Tibial nerve (tissue), 4 donors: ENCODE measurements around the gene OTOP3. TPM values are rescaled to one million over a fixed set of nuclear protein-coding genes. Genes with fewer than 3 reads are reported as not detected.
"Not testable (repeated sequence)": the region's sequence is repeated elsewhere in the genome, so short reads cannot be mapped to it uniquely, and the experiment has no call there.

ENCODE experiments used
- DNase-seq, 2 donors: peaks; one replicate each; pipeline ENCODE4 v3.0.0-alpha.2; 2019; ENCODE audit warnings: low spot score in 2 of 2
- H3K27ac ChIP-seq, 4 donors: fragments of 200-600 bp; sonication (generic) in 3 of 4; one replicate each; pipeline ENCODE4 v1.5.1; 2017 to 2019; ENCODE audit warnings: mild to moderate bottlenecking in 1 of 4
- H3K27me3 ChIP-seq, 2 donors: fragments of 200-600 bp; sonication (generic) in 1 of 2; one replicate each; pipeline versions ENCODE4 v1.5.1 to v1.6.0; 2017 to 2019
- H3K36me3 ChIP-seq, 3 donors: fragments of 200-600 bp; sonication (generic); one replicate each; pipeline ENCODE4 v1.5.1; 2018 to 2019
- H3K4me1 ChIP-seq, 4 donors: fragments of 200-600 bp; sonication (generic) in 3 of 4; one replicate each; pipeline ENCODE4 v1.5.1; 2017 to 2019
- H3K4me3 ChIP-seq, 4 donors: fragments of 200-600 bp; sonication (generic) in 3 of 4; one replicate each; pipeline ENCODE4 v1.5.1; 2017 to 2019; ENCODE audit warnings: mild to moderate bottlenecking in 1 of 4, moderate library complexity in 1 of 4
- H3K9me3 ChIP-seq, 4 donors: fragments of 200-600 bp; sonication (generic) in 3 of 4; one replicate each; pipeline ENCODE4 v1.5.1; 2017 to 2019
- CTCF ChIP-seq, 5 experiments: fragments of 200-600 bp in 3 of 5; fragments of 450-650 bp in 2 of 5; sonication (generic) in 3 of 5; IDR thresholded peaks; one replicate each; pipeline ENCODE4 v1.5.1; 2016 to 2019; ENCODE audit warnings: antibody characterized with exemption in 5 of 5, mild to moderate bottlenecking in 3 of 5, moderate library complexity in 2 of 5
- EP300 ChIP-seq, 2 donors: sonication (generic); formaldehyde crosslinking; IDR thresholded peaks; one replicate each; pipeline ENCODE4 v1.6.1; 2017; ENCODE audit warnings: antibody characterized with exemption in 2 of 2, mild to moderate bottlenecking in 1 of 2
- POLR2A ChIP-seq, 2 donors: fragments of 450-650 bp; IDR thresholded peaks; one replicate each; pipeline ENCODE4 v1.6.1; 2017; ENCODE audit warnings: antibody characterized with exemption in 2 of 2, mild to moderate bottlenecking in 2 of 2, moderate library complexity in 2 of 2
- WGBS, 2 donors: methylation state at CpG; one replicate each; pipeline ENCODE4 v1.1.5; 2018; 5-methylcytosine and 5-hydroxymethylcytosine counted together
- total RNA-seq, 4 donors: library from RNA; depleted of rRNA; stranded (reverse); fragments of >200 nt; gene quantifications; one replicate each; pipeline ENCODE4 v1.1.0, GENCODE V29; 2016

OTOP3 gene
- total RNA-seq, 4 donors from 2014 or later = not detected

GRCh38 chr17:74907012-74907411 lies 28.7 kb upstream of the OTOP3 start:
- peaks cover 0 to 28% of the 10 kb centered on the region in 2 donors for H3K27me3 ChIP-seq
- H3K36me3 ChIP-seq = no peaks in the 10 kb centered on the region
- H3K27ac ChIP-seq = no peak overlapping the region
- no peaks in the 10 kb centered on the region for H3K4me1 ChIP-seq
- no peak overlapping the region for H3K4me3 ChIP-seq
- DNase-seq = no peak
- TF ChIP-seq EP300 (IDR thresholded peaks at IDR 0.05) (no peak), CTCF (IDR thresholded peaks at IDR 0.05) (no peak), POLR2A (IDR thresholded peaks at IDR 0.05) (no peak)
- no peaks in the 10 kb centered on the region for H3K9me3 ChIP-seq
- WGBS, 2 donors = 91 to 95% methylated on average over 15 to 33 of the region's 34 CpGs

DNA sequence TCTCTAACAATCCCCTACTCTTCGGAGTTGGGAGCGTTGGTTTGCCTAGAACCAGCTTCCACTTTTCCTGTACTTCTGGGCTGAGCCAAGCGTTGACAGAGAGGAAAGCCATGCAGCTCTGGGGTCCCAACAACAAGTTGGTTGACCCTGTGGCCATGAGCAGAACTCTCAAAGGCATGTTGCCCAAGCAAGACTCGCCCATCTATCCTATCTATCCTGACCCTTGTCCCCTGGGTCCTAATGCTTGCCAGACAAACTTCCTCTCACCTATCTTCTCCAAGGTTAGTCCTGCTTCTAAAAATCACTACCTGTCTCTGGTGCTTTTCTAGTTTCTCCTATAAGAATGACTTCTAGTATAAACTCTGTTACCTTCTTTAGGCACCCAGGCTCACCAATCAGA lies 26.6 kb upstream of the OTOP3 start:
- not testable (repeated sequence) for H3K4me3 ChIP-seq, H3K9me3 ChIP-seq, H3K36me3 ChIP-seq, H3K4me1 ChIP-seq, H3K27ac ChIP-seq, DNase-seq
- 67 to 69% methylated on average over 4 of the region's 4 CpGs for WGBS, 2 donors
- H3K27me3 ChIP-seq = peaks cover 0 to 11% of the 10 kb centered on the region in 2 donors

DNA sequence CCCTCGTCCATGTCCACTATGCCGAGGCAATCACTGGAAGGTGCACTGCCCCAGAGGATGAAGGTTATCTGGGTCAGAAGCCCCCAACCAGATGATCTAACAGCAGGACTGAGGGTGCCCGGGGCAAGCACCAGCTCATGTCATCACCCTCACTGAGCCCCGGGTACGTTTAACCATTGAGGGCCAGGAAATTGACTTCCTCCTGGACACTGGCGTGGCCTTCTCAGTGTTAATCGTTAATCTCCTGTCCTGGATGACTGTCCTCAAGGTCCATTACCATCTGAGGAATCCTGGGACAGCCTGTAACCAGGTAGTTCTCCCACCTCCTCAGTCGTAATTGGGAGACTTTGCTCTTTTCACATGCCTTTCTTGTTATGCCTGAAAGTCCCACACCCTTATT lies 24.3 kb upstream of the OTOP3 start:
- not testable (repeated sequence) for H3K9me3 ChIP-seq, H3K4me1 ChIP-seq, DNase-seq, H3K4me3 ChIP-seq, H3K27ac ChIP-seq, H3K36me3 ChIP-seq
- 67 to 71% methylated on average over 8 of the region's 8 CpGs for WGBS, 2 donors
- peaks cover 0 to 15% of the 10 kb centered on the region in 2 donors for H3K27me3 ChIP-seq

GRCh38 chr17:74916136-74916850 lies 19.4 kb upstream of the OTOP3 start:
- no peak overlapping the region for H3K27ac ChIP-seq
- H3K9me3 ChIP-seq = no peaks in the 10 kb centered on the region
- no peaks in the 10 kb centered on the region for H3K36me3 ChIP-seq
- peaks cover 0 to 15% (median 2%) of the 10 kb centered on the region in 4 donors for H3K4me1 ChIP-seq
- DNase-seq = no peak
- H3K27me3 ChIP-seq = peaks cover 0 to 59% of the 10 kb centered on the region in 2 donors
- no peak overlapping the region for H3K4me3 ChIP-seq
- WGBS, 2 donors = 82 to 84% methylated on average over 13 of the region's 13 CpGs
- no peak for TF ChIP-seq POLR2A (IDR thresholded peaks at IDR 0.05)
- TF ChIP-seq EP300 (IDR thresholded peaks at IDR 0.05) = no peak
- no peak for TF ChIP-seq CTCF (IDR thresholded peaks at IDR 0.05)

DNA sequence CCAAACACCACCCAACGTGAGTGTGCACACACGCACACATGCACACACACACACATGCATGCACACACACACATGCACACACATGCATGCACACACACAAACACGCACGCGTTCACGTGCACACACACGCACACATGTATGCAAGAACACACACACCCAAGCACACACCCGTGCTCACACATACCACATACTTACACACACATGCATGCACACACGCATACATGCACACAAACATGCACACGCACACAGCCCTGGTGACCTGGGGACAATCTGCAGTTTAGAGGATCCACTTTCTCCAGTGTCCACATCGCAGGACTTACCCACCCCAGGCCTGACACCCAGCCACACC lies 18.9 kb upstream of the OTOP3 start:
- DNase-seq = no peak
- Histone ChIP-seq H3K36me3 (no peaks in the 10 kb centered on the region), H3K4me1 (peaks cover 0 to 21% (median 3%) of the 10 kb centered on the region in 4 donors), H3K27me3 (peaks cover 0 to 65% of the 10 kb centered on the region in 2 donors), H3K27ac (no peak overlapping the region), H3K9me3 (no peaks in the 10 kb centered on the region), H3K4me3 (no peak overlapping the region)
- TF ChIP-seq POLR2A (IDR thresholded peaks at IDR 0.05) = no peak
- WGBS, 2 donors = 91% methylated on average over 11 of the region's 11 CpGs

- Histone ChIP-seq H3K27ac (no peak overlapping the region), H3K4me3 (no peak overlapping the region), H3K27me3 (peaks cover 0 to 71% of the 10 kb centered on the region in 2 donors), H3K36me3 (no peaks in the 10 kb centered on the region), H3K9me3 (no peaks in the 10 kb centered on the region), H3K4me1 (peaks cover 0 to 27% (median 3%) of the 10 kb centered on the region in 4 donors)
- DNase-seq = no peak
- 58 to 61% methylated on average over 10 of the region's 10 CpGs for WGBS, 2 donors
- TF ChIP-seq POLR2A (IDR thresholded peaks at IDR 0.05) = no peak
- TF ChIP-seq CTCF (IDR thresholded peaks at IDR 0.05) = no peak
- no peak for TF ChIP-seq EP300 (IDR thresholded peaks at IDR 0.05)
These were observed 18.3 kb upstream of the OTOP3 start for GRCh38 chr17:74917430-74917829.

DNA sequence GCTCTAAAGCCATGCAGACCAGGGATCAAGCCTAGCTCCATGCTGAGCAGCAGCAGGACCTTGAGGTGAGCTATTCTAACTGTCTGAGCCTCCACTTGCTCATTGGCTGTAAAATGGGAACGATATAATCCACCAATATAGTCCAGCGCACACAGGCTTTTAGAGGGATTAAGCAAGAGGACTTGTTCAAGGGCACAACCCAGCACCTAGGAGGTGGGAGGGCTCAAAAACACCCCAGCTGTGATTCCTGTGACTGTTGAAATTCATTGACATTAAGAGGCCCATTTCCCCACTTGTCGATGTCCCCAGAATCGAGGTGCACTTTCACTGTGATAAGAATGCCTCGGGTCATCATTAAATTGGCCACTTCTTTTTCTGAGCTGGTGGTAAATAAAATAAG lies 16.8 kb upstream of the OTOP3 start:
- Histone ChIP-seq H3K9me3 (no peaks in the 10 kb centered on the region), H3K36me3 (no peaks in the 10 kb centered on the region), H3K27me3 (peaks cover 0 to 85% of the 10 kb centered on the region in 2 donors), H3K27ac (no peak overlapping the region), H3K4me3 (no peak overlapping the region), H3K4me1 (peaks cover 0 to 42% (median 16%) of the 10 kb centered on the region in 4 donors)
- no peak for DNase-seq
- TF ChIP-seq POLR2A (IDR thresholded peaks at IDR 0.05) (no peak), CTCF (IDR thresholded peaks at IDR 0.05) (no peak), EP300 (IDR thresholded peaks at IDR 0.05) (no peak)
- whole genome bisulfite sequencing, 2 donors = 82 to 94% methylated on average over 5 of the region's 5 CpGs
